Prostate gland (tissue), 2 donors: ENCODE results near the gene SH3PXD2B.

Experiments
- POLR2A ChIP-seq: fragments of 450-650 bp; IDR thresholded peaks from one replicate; pipeline ENCODE4 v1.6.1; 2016; ENCODE audit warnings: antibody characterized with exemption, mild to moderate bottlenecking
- TF ChIP-seq, protein P1 (sequence below), 4 experiments: fragments of 200-600 bp in 2 of 4; fragments of 450-650 bp in 2 of 4; sonication (generic) in 2 of 4; IDR thresholded peaks; 1 replicate in 3 of 4; 2 replicates in 1 of 4; pipeline ENCODE4 v1.5.1; 2016 to 2019; ENCODE audit warnings: antibody characterized with exemption in 4 of 4, mild to moderate bottlenecking in 2 of 4, moderate library complexity in 2 of 4

DNA sequence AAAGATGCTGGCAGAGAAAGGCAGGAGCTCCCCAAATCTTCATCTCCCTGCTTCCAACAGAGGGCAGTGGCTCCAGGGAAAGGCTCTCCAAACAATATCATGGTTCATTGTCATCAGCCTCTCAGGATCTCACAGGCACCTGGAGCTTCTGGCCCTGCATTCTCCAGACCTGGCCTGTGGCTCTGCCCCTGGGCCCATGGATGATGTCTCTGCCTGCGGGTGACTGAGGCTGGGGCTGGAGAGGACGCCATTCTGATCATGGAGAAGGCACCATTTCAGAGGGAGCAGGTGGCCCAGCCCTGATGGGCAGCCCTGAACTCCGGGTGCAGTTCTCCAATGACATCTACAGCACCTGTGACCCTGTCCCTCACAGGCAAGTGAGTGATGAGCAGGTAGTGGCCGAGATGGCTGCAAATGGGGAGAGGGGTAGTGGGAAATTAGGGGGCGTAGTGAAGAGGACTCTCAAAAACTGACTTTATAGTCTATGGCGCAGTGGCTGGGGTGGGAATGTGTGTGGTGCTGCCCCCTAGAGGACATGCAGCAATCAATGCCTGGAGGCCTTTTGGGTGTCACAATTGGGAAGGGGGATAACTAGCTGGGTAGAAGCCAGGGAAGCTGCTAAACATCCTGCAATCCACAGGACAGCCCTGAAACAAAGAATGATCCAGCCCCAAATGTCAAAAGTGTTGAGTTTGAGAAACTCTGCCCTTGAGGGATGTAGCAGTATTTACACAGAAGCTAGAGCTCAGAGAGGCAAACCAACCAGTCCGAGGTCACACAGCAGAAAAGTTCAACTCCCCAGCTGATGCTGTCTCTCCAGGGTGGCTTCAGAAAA, 3.2 kb downstream of the SH3PXD2B start:
- TF ChIP-seq, protein P1, sequence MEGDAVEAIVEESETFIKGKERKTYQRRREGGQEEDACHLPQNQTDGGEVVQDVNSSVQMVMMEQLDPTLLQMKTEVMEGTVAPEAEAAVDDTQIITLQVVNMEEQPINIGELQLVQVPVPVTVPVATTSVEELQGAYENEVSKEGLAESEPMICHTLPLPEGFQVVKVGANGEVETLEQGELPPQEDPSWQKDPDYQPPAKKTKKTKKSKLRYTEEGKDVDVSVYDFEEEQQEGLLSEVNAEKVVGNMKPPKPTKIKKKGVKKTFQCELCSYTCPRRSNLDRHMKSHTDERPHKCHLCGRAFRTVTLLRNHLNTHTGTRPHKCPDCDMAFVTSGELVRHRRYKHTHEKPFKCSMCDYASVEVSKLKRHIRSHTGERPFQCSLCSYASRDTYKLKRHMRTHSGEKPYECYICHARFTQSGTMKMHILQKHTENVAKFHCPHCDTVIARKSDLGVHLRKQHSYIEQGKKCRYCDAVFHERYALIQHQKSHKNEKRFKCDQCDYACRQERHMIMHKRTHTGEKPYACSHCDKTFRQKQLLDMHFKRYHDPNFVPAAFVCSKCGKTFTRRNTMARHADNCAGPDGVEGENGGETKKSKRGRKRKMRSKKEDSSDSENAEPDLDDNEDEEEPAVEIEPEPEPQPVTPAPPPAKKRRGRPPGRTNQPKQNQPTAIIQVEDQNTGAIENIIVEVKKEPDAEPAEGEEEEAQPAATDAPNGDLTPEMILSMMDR (IDR thresholded peaks at IDR 0.05), result peak in 3 of 4 experiments; percentile 50 to 58 (median 58)
- no peak for TF ChIP-seq POLR2A
